ENCODE data around the gene CDAN1. TPM values are rescaled to one million over a fixed set of nuclear protein-coding genes. Genes with fewer than 3 reads are reported as not detected.
"Not testable (repeated sequence)": the region's sequence is repeated elsewhere in the genome, so short reads cannot be mapped to it uniquely, and the experiment has no call there.

CDAN1 gene
- total RNA-seq, 3 donors from 2014 or later: 8.8 to 15.2 (median 14.7) TPM

GRCh38 chr15:42688301-42688700 is 48.6 kb downstream of the CDAN1 start:
- intact Hi-C loops (cut with DNase I; ENCODE audit: low total_unique reads): no loop called here
- Histone ChIP-seq H3K9me3 (no peaks in the 10 kb centered on the region), H3K4me1 (no peaks in the 10 kb centered on the region), H3K27ac (no peak overlapping the region), H3K27me3 (no peaks in the 10 kb centered on the region), H3K4me3 (no peak overlapping the region), H3K36me3 (no peaks in the 10 kb centered on the region)
- DNase-seq (ENCODE audit: low spot score in 2 of 2): no peak
- TF ChIP-seq CTCF (IDR thresholded peaks at IDR 0.05) (no peak), POLR2AphosphoS5 (IDR thresholded peaks at IDR 0.05) (no peak), POLR2A (IDR thresholded peaks at IDR 0.05) (no peak)

- intact Hi-C loops (cut with DNase I; ENCODE audit: low total_unique reads): no loop called here
- no peak overlapping the region for H3K4me3 ChIP-seq
- H3K4me1 ChIP-seq: no peaks in the 10 kb centered on the region
- no peaks in the 10 kb centered on the region for H3K9me3 ChIP-seq
- TF ChIP-seq CTCF (IDR thresholded peaks at IDR 0.05): no peak
- no peak for TF ChIP-seq POLR2A (IDR thresholded peaks at IDR 0.05)
- no peak for TF ChIP-seq POLR2AphosphoS5 (IDR thresholded peaks at IDR 0.05)
- DNase-seq (ENCODE audit: low spot score in 2 of 2): no peak
- no peaks in the 10 kb centered on the region for H3K27me3 ChIP-seq
- H3K36me3 ChIP-seq: no peaks in the 10 kb centered on the region
- H3K27ac ChIP-seq: no peak overlapping the region
Measured at GRCh38 chr15:42687740-42688139, 49.2 kb downstream of the CDAN1 start.

- Histone ChIP-seq H3K9me3 (no peaks in the 10 kb centered on the region), H3K27me3 (no peaks in the 10 kb centered on the region), H3K27ac (no peak overlapping the region), H3K4me3 (no peak overlapping the region), H3K4me1 (no peaks in the 10 kb centered on the region), H3K36me3 (no peaks in the 10 kb centered on the region)
- DNase-seq (ENCODE audit: low spot score in 2 of 2): no peak
- TF ChIP-seq POLR2A (IDR thresholded peaks at IDR 0.05) (no peak), CTCF (IDR thresholded peaks at IDR 0.05) (no peak), POLR2AphosphoS5 (IDR thresholded peaks at IDR 0.05) (no peak)
- intact Hi-C loops (cut with DNase I; ENCODE audit: low total_unique reads): no loop called here
Measured at GRCh38 chr15:42686281-42686680, 50.6 kb downstream of the CDAN1 start.

- intact Hi-C loops (cut with DNase I; ENCODE audit: low total_unique reads): no loop called here
- H3K36me3 ChIP-seq: no peaks in the 10 kb centered on the region
Measured at GRCh38 chr15:42681119-42681518, 55.8 kb downstream of the CDAN1 start.

GRCh38 chr15:42680142-42680482 is 56.8 kb downstream of the CDAN1 start:
- H3K9me3 ChIP-seq; H3K36me3 ChIP-seq; H3K4me1 ChIP-seq; H3K27me3 ChIP-seq; H3K4me3 ChIP-seq; DNase-seq (ENCODE audit: low spot score in 2 of 2); intact Hi-C loops (cut with DNase I; ENCODE audit: low total_unique reads); H3K27ac ChIP-seq: not testable (repeated sequence)

More at GRCh38 chr15:42681119-42681518, 55.8 kb downstream of the CDAN1 start:
- Histone ChIP-seq H3K4me1 (no peaks in the 10 kb centered on the region), H3K27ac (no peak overlapping the region), H3K9me3 (no peaks in the 10 kb centered on the region), H3K4me3 (no peak overlapping the region), H3K27me3 (no peaks in the 10 kb centered on the region)
- no peak for DNase-seq (ENCODE audit: low spot score in 2 of 2)
- TF ChIP-seq CTCF (IDR thresholded peaks at IDR 0.05) (no peak), POLR2AphosphoS5 (IDR thresholded peaks at IDR 0.05) (no peak), POLR2A (IDR thresholded peaks at IDR 0.05) (no peak)
